Mesendoderm (in vitro differentiated cells): ENCODE data around the gene TMC8.

ENCODE experiments used
- DNase-seq: peaks from one replicate; pipeline ENCODE4 v3.0.0; 2013
- H2AK5ac ChIP-seq: 2 replicates; pipeline ENCODE4 v1.6.1; 2013; ENCODE audit warnings: low read length, inconsistent platforms
- H2BK120ac ChIP-seq: 2 replicates; pipeline ENCODE4 v1.6.1; 2013; ENCODE audit warnings: low read depth, mild to moderate bottlenecking, low read length, moderate library complexity, mixed read lengths
- H2BK15ac ChIP-seq: replicated peaks from 2 replicates; pipeline ENCODE4 v1.6.1; 2013; ENCODE audit warnings: low read depth, mild to moderate bottlenecking, moderate library complexity
- H2BK5ac ChIP-seq: 2 replicates; pipeline ENCODE4 v1.6.1; 2013; ENCODE audit warnings: low read length, inconsistent platforms
- H3K18ac ChIP-seq: 2 replicates; pipeline ENCODE4 v1.6.1; 2013; ENCODE audit warnings: mild to moderate bottlenecking, low read length, mixed read lengths
- H3K23ac ChIP-seq: one replicate; pipeline ENCODE4 v1.6.1; 2013; ENCODE audit warnings: low read length
- H3K27ac ChIP-seq: 2 replicates; pipeline ENCODE4 v1.5.1; 2013; ENCODE audit warnings: low read depth, mild to moderate bottlenecking, inconsistent platforms, low read length, moderate library complexity
- H3K27me3 ChIP-seq: 2 replicates; pipeline ENCODE4 v1.6.1; 2013; ENCODE audit warnings: low read length, control low read depth, mild to moderate bottlenecking, inconsistent platforms; ENCODE audit not compliant: insufficient read depth, poor library complexity
- H3K36me3 ChIP-seq: 2 replicates; pipeline ENCODE4 v1.6.1; 2013; ENCODE audit warnings: low read length, inconsistent platforms; ENCODE audit not compliant: control insufficient read depth, insufficient read depth
- H3K4ac ChIP-seq: one replicate; pipeline ENCODE4 v1.6.1; 2013; ENCODE audit warnings: low read depth, mild to moderate bottlenecking, low read length, moderate library complexity
- H3K4me1 ChIP-seq: 2 replicates; pipeline ENCODE4 v1.6.1; 2013; ENCODE audit warnings: low read depth, low read length, inconsistent platforms; ENCODE audit not compliant: control insufficient read depth
- H3K4me2 ChIP-seq: 2 replicates; pipeline ENCODE4 v1.6.1; 2013; ENCODE audit warnings: low read length
- H3K4me3 ChIP-seq: 2 replicates; pipeline ENCODE4 v1.5.1; 2013; ENCODE audit warnings: mild to moderate bottlenecking, low read length
- H3K56ac ChIP-seq: one replicate; pipeline ENCODE4 v1.6.1; 2013; ENCODE audit warnings: low read length
- H3K79me1 ChIP-seq: 2 replicates; pipeline ENCODE4 v1.6.1; 2013; ENCODE audit warnings: low read length, inconsistent platforms
- H3K79me2 ChIP-seq: 2 replicates; pipeline ENCODE4 v1.6.1; 2013; ENCODE audit warnings: mild to moderate bottlenecking, low read length; ENCODE audit not compliant: control insufficient read depth, insufficient read depth
- H3K9ac ChIP-seq: 2 replicates; pipeline ENCODE4 v1.6.1; 2013; ENCODE audit warnings: low read length, inconsistent platforms
- H4K5ac ChIP-seq: one replicate; pipeline ENCODE4 v1.6.1; 2013; ENCODE audit warnings: low read length
- H4K8ac ChIP-seq: one replicate; pipeline ENCODE4 v1.6.1; 2013; ENCODE audit warnings: low read depth, mild to moderate bottlenecking, control low read depth, low read length, moderate library complexity
- WGBS: extraction: QIAGEN DNeasy Blood & Tissue Kit; methylation state at CpG from one replicate; pipeline ENCODE4 v1.1.7; 2013; ENCODE audit warnings: low lambda C conversion rate, missing lambda C conversion rate; ENCODE audit not compliant: insufficient coverage; ENCODE audit errors: extremely low coverage; 5-methylcytosine and 5-hydroxymethylcytosine counted together

TMC8 gene

GRCh38 chr17:78088529-78088928 lies 42.0 kb upstream of the TMC8 start:
- Histone ChIP-seq H3K79me1 (no peaks in the 10 kb centered on the region), H4K5ac (no peak overlapping the region), H2AK5ac (no peak overlapping the region), H3K79me2 (no peaks in the 10 kb centered on the region), H3K4me2 (no peak overlapping the region), H3K23ac (no peak overlapping the region), H3K9ac (no peak overlapping the region), H3K4me3 (no peak overlapping the region), H3K27me3 (no peaks in the 10 kb centered on the region), H3K18ac (no peak overlapping the region), H2BK15ac (no peak overlapping the region), H2BK120ac (no peak overlapping the region), H3K27ac (no peak overlapping the region), H3K4ac (no peak overlapping the region), H4K8ac (no peak overlapping the region), H3K56ac (no peak overlapping the region), H3K36me3 (no peaks in the 10 kb centered on the region), H2BK5ac (no peak overlapping the region), H3K4me1 (no peaks in the 10 kb centered on the region)
- DNase-seq, result no peak
- no CpG with 5 or more reads among the region's 1 CpG for WGBS

- H2AK5ac ChIP-seq, result no peak overlapping the region
- H3K79me1 ChIP-seq, result no peaks in the 10 kb centered on the region
- no peak overlapping the region for H3K18ac ChIP-seq
- H3K27ac ChIP-seq, result no peak overlapping the region
- H3K4me2 ChIP-seq, result no peak overlapping the region
- no peak for DNase-seq
- H3K4ac ChIP-seq, result no peak overlapping the region
- no peaks in the 10 kb centered on the region for H3K79me2 ChIP-seq
- no peak overlapping the region for H3K23ac ChIP-seq
- no peak overlapping the region for H3K4me3 ChIP-seq
- no peak overlapping the region for H2BK5ac ChIP-seq
- H2BK15ac ChIP-seq, result no peak overlapping the region
- H2BK120ac ChIP-seq, result no peak overlapping the region
- H3K27me3 ChIP-seq, result no peaks in the 10 kb centered on the region
- no peak overlapping the region for H3K9ac ChIP-seq
- no CpG with 5 or more reads among the region's 7 CpGs for whole genome bisulfite sequencing
- no peak overlapping the region for H3K56ac ChIP-seq
- H3K36me3 ChIP-seq, result no peaks in the 10 kb centered on the region
- no peak overlapping the region for H4K8ac ChIP-seq
- H4K5ac ChIP-seq, result no peak overlapping the region
- H3K4me1 ChIP-seq, result no peaks in the 10 kb centered on the region
Observed at GRCh38 chr17:78089576-78090281, 40.8 kb upstream of the TMC8 start.

- WGBS, result no CpG with 5 or more reads among the region's 6 CpGs
- Histone ChIP-seq H4K5ac (no peak overlapping the region), H3K36me3 (peaks cover 6% of the 10 kb centered on the region), H3K23ac (no peak overlapping the region), H3K27me3 (no peaks in the 10 kb centered on the region), H3K4me1 (no peaks in the 10 kb centered on the region), H2BK15ac (no peak overlapping the region), H2AK5ac (no peak overlapping the region), H3K4me3 (no peak overlapping the region), H3K4me2 (no peak overlapping the region), H3K56ac (no peak overlapping the region), H3K79me1 (no peaks in the 10 kb centered on the region), H3K27ac (no peak overlapping the region), H3K4ac (no peak overlapping the region), H3K18ac (no peak overlapping the region), H3K79me2 (no peaks in the 10 kb centered on the region), H4K8ac (no peak overlapping the region), H2BK5ac (no peak overlapping the region), H3K9ac (no peak overlapping the region), H2BK120ac (no peak overlapping the region)
- DNase-seq, result no peak
Observed at GRCh38 chr17:78092794-78093324, 37.7 kb upstream of the TMC8 start.

GRCh38 chr17:78095035-78095434 lies 35.5 kb upstream of the TMC8 start:
- Histone ChIP-seq H3K4ac (no peak overlapping the region), H2BK5ac (no peak overlapping the region), H2BK120ac (no peak overlapping the region), H3K23ac (no peak overlapping the region), H3K36me3 (peaks cover 11% of the 10 kb centered on the region), H2BK15ac (no peak overlapping the region), H4K8ac (no peak overlapping the region), H3K79me2 (no peaks in the 10 kb centered on the region), H3K27ac (no peak overlapping the region), H3K18ac (no peak overlapping the region), H2AK5ac (no peak overlapping the region), H3K79me1 (no peaks in the 10 kb centered on the region), H4K5ac (no peak overlapping the region), H3K56ac (no peak overlapping the region), H3K27me3 (no peaks in the 10 kb centered on the region), H3K4me1 (no peaks in the 10 kb centered on the region), H3K4me2 (no peak overlapping the region), H3K9ac (no peak overlapping the region), H3K4me3 (no peak overlapping the region)
- WGBS, result no CpG with 5 or more reads among the region's 6 CpGs
- no peak for DNase-seq

GRCh38 chr17:78096093-78096492 lies 34.5 kb upstream of the TMC8 start:
- Histone ChIP-seq H2BK15ac (no peak overlapping the region), H3K56ac (no peak overlapping the region), H3K79me2 (no peaks in the 10 kb centered on the region), H3K4me1 (no peaks in the 10 kb centered on the region), H2BK120ac (no peak overlapping the region), H3K4ac (no peak overlapping the region), H3K4me2 (no peak overlapping the region), H3K9ac (no peak overlapping the region), H4K5ac (no peak overlapping the region), H3K27ac (no peak overlapping the region), H2BK5ac (no peak overlapping the region), H3K23ac (no peak overlapping the region), H2AK5ac (no peak overlapping the region), H4K8ac (no peak overlapping the region), H3K79me1 (no peaks in the 10 kb centered on the region), H3K18ac (no peak overlapping the region), H3K36me3 (peaks cover 11% of the 10 kb centered on the region), H3K27me3 (no peaks in the 10 kb centered on the region), H3K4me3 (no peak overlapping the region)
- no CpG with 5 or more reads among the region's 9 CpGs for WGBS
- DNase-seq, result no peak

GRCh38 chr17:78101112-78101511 lies 29.5 kb upstream of the TMC8 start:
- Histone ChIP-seq H3K36me3 (peaks cover 6% of the 10 kb centered on the region), H3K27ac (no peak overlapping the region), H3K18ac (no peak overlapping the region), H2AK5ac (no peak overlapping the region), H4K8ac (no peak overlapping the region), H2BK120ac (no peak overlapping the region), H3K56ac (no peak overlapping the region), H2BK5ac (no peak overlapping the region), H3K23ac (no peak overlapping the region), H3K4me1 (no peaks in the 10 kb centered on the region), H3K4me3 (no peak overlapping the region), H3K27me3 (no peaks in the 10 kb centered on the region), H3K4ac (no peak overlapping the region), H3K79me2 (no peaks in the 10 kb centered on the region), H4K5ac (no peak overlapping the region), H3K9ac (no peak overlapping the region), H3K4me2 (no peak overlapping the region), H2BK15ac (no peak overlapping the region), H3K79me1 (no peaks in the 10 kb centered on the region)
- WGBS, result no CpG with 5 or more reads among the region's 5 CpGs
- DNase-seq, result no peak
